HCEC 1CT (cell line): ENCODE data around the gene RPUSD3.
A peak's percentile ranks its signal among the peaks of the same experiment; 100 is the strongest.

ENCODE experiments used
- DNase-seq: peaks from one replicate; pipeline ENCODE4 v3.0.0-alpha.2; 2017

The RPUSD3 gene

DNA sequence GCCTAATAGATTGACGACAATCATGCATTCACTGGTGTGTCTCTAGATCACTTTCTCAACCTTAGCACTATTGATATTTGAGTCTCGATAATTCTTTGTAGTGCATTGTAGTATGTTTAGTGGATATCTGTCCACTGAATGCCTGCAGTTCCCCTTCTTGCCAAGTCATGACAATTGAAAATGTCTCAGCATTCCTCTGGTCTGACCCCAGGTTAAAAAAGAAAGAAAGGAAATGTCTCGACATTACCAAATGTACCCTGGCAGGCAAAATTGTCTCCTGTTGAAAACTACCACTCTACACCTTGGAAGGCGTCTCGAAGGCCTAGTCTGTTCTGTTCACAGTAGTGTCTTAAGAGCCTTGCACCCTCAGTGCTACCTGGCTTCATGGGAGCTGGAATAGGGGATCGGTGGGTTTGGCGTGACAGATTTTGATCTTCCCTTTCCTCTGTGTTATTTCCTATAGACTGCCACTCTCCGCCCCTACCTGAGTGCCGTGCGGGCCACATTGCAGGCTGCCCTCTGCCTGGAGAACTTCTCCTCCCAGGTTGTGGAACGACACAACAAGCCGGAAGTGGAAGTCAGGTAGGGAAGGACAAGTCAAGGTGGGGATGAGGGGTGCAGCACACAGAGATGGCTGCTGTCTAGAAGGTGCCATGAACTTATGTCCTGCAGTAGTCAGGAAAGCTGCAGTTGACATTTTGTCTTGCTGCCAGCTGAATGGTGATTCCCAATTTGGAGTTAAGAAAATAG, 46.4 kb downstream of the RPUSD3 start:
- no peak for DNase-seq

DNA sequence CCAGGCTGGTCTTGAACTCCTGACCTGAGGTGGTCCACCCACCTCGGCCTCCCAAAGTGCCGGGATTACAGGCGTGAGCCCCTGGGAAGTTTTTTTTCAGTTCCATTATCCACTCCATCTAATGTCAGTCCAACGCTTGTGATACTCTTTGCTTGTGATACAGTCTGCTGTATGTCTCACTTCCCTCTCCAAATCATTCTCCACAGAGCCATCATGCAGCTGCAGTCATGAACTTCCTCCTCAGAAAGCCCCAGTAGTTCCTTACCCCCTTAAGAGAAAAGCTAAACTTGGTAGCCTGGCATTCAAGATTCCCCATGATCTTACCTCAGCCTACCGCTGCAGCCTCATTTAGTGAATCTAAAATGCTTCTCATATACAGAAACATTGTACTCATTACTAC, 48.6 kb downstream of the RPUSD3 start:
- DNase-seq, result no peak

DNA sequence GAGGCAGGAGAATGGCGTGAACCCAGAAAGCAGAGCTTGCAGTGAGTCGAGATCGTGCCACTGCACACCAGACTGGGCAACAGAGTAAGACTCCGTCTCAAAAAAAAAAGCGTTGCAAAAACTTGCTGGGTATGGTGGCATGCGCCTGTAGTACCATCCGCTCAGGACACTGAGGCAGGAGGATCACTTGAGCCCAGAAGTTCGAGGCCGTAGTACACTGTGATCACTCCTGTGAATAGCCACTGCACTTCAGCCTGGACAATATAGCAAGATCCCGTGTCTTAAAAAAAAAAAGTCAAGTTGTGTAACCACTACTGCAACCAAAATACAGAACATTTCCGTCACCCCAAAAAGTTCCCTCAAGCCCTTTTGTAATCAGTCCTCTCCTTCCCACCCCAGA, 49.4 kb downstream of the RPUSD3 start:
- DNase-seq, result no peak

DNA sequence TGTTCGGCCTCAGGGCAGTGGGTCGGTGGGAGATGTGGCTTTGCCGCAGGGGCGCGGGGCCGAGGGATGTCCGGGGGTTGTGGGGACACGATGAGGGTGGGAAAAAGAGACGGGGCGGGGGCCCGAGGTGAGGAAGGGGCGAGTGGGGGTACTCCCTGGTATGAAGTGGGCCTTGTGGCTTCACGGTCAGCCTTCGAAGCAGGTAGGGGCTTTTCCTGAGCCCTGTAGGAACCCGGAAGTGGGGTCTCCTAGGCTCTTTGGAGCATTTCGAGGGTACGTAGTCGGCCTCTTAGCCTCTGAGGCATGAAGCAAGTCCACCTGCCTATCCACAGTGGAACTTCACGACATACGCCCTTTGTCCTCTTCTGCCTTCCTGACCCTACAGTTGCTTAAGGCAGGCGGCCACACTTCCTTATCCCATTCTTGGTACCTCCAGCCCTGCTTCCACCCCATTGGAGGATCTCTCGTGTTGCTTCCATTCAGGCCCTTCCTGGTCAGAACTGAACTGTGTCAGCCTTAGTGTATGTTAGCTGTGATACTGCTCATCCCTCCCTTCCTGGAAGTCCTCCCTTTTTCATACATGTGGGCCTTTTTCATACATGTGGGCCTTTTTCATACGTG, 50.5 kb downstream of the RPUSD3 start:
- peak; percentile 30 for DNase-seq

DNA sequence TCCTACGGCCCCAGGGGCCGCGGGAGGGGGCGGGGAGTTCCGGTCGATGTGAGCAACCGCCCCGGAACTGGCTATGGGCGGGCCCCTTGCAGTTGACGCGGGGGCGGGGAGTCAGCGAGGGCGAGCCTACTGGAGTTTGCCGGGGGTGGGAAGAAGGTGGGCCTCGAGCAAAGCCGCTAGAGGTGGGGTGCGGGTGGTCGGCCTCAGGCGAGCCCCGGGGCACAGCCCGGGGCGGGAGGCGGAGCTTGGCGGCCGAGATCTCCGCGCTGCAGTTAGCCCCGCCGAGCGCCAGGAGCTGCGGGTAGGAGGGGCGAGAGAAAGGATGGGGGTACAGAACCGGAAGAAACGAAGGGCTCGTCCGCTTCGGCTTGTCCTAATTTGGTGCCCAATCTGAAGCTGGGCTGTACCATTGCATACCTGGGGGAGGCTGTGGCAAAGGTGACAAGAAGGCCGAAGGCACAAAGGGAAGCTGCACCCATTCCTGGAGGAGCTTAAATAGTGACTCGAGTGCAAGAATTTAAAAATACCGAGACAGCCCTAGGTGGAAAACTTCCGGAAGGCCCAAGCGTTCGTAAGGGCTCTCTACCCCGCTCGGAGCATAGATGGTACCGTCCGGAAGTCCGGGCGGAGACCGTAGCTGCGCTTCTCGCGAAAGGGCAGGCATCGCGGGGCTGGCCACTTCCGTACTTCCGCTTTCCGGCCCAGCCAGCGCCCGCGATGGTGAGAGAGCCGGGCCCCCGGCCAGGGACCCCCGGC, 51.2 kb downstream of the RPUSD3 start, which contains the start of the genes ARPC4 and TADA3:
Gene ARPC4 (plus strand): TSS at position 678 of the 756 bp plus-strand sequence. CDS start 40 bp downstream, at position 718.
Gene TADA3 (minus strand): TSS at position 69 of the 756 bp plus-strand sequence. CDS start 1,007 bp downstream, outside the sequence.
- DNase-seq, result peak; percentile 97

DNA sequence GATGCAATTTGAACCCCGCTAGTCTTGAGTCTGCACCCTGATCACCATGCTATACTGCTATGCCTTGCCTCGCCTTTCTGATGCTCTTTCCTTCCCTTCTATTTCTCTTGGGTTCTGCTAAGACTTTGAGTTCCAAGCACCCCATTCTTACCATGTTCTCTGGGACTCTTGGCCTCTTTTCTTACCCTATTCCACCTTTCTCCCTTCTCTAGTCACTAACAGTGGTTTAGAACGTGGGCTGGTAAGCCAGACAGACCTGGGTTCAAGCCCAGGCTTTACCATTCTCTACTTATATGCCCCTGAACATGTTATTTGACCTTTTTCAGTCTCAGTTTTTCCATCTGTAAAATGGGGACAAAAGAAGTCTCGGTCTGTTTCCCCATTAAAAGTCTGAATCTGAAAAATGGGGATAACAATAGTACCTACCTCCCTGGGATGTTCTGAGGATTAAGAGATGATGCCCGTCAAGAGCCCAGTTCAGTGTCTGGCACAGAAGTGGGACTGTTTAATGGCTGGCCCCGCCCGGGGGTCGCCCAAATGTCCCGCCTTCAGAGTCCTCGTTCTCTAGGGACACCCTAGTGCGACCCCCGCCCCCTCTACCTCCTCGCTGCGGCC, 51.9 kb downstream of the RPUSD3 start:
- DNase-seq, result no peak

DNA sequence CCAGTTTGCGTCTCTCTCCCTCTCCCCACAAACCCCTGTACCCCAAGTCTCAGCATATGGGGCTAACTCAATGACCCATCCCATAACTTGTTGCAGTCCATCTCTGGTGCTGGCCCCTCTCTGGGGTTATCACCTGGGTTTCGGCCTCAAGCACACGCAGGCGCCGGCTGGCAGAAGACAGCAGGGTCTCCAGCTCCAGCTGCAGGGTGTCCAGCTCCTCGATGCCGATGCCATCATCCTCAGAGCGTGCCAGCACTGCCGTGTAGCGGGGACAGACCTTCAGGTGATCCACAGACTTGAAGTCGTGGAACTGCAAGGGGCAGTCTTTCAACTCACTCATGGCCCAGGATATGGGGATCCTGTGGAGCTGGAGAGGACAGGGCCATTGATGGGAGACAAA, 52.7 kb downstream of the RPUSD3 start:
- DNase-seq, result no peak
